Measurements from ENCODE around the gene PCOLCE2.
"Not testable (repeated sequence)": the region's sequence is repeated elsewhere in the genome, so short reads cannot be mapped to it uniquely, and the experiment has no call there.

PCOLCE2 gene

GRCh38 chr3:142875583-142876207 lies 13.2 kb downstream of the PCOLCE2 start:
- ChIA-PET POLR2A (no interaction called here), CTCF (interaction anchor here (1.3 kb wide), 1 partner anchor 12 kb away, joined by 6 read pairs; no protein-coding TSS in a partner anchor)
- TF ChIP-seq TARDBP (IDR thresholded peaks at IDR 0.05) = no peak
- TF ChIP-seq ZNF384 (IDR thresholded peaks at IDR 0.05) = no peak
- TF ChIP-seq ELF4 (IDR thresholded peaks at IDR 0.05) = no peak
- TF ChIP-seq ARNT (IDR thresholded peaks at IDR 0.05) = no peak
- TF ChIP-seq BHLHE40 (IDR thresholded peaks at IDR 0.05; ENCODE audit: borderline replicate concordance) = no peak
- TF ChIP-seq FOXA1 (IDR thresholded peaks at IDR 0.05) = no peak
- TF ChIP-seq FOXK2 (IDR thresholded peaks at IDR 0.05) = no peak
- TF ChIP-seq FOXM1 (IDR thresholded peaks at IDR 0.05; ENCODE audit: borderline replicate concordance) = no peak
- TF ChIP-seq SUZ12 (IDR thresholded peaks at IDR 0.05) = no peak
- no peak for TF ChIP-seq LEF1 (IDR thresholded peaks at IDR 0.05; ENCODE audit: borderline replicate concordance)
- no peak for TF ChIP-seq PKNOX1 (IDR thresholded peaks at IDR 0.05)
- no peak for TF ChIP-seq HDGF (IDR thresholded peaks at IDR 0.05; ENCODE audit: borderline replicate concordance)
- no peak for TF ChIP-seq NFRKB (IDR thresholded peaks at IDR 0.05)
- TF ChIP-seq L3MBTL2 (conservative IDR thresholded peaks at IDR 0.05) = no peak
- TF ChIP-seq SP1 (IDR thresholded peaks at IDR 0.05) = no peak
- TF ChIP-seq CTBP1 (IDR thresholded peaks at IDR 0.05; ENCODE audit: borderline replicate concordance) = no peak
- no peak for DNase-seq (ENCODE audit: extremely low spot score)

- DNase-seq (ENCODE audit: extremely low spot score) = no peak
- TF ChIP-seq SP1 (IDR thresholded peaks at IDR 0.05) = no peak
- no peak for TF ChIP-seq ELF4 (IDR thresholded peaks at IDR 0.05)
- no peak for TF ChIP-seq NFRKB (IDR thresholded peaks at IDR 0.05)
- TF ChIP-seq BHLHE40 (IDR thresholded peaks at IDR 0.05; ENCODE audit: borderline replicate concordance) = no peak
- no peak for TF ChIP-seq ZNF384 (IDR thresholded peaks at IDR 0.05)
- TF ChIP-seq HDGF (IDR thresholded peaks at IDR 0.05; ENCODE audit: borderline replicate concordance) = no peak
- no peak for TF ChIP-seq ARNT (IDR thresholded peaks at IDR 0.05)
- no peak for TF ChIP-seq FOXA1 (IDR thresholded peaks at IDR 0.05)
- no peak for TF ChIP-seq SUZ12 (IDR thresholded peaks at IDR 0.05)
- no peak for TF ChIP-seq FOXK2 (IDR thresholded peaks at IDR 0.05)
- TF ChIP-seq LEF1 (IDR thresholded peaks at IDR 0.05; ENCODE audit: borderline replicate concordance) = no peak
- no peak for TF ChIP-seq L3MBTL2 (conservative IDR thresholded peaks at IDR 0.05)
- TF ChIP-seq FOXM1 (IDR thresholded peaks at IDR 0.05; ENCODE audit: borderline replicate concordance) = no peak
- no peak for TF ChIP-seq PKNOX1 (IDR thresholded peaks at IDR 0.05)
- no peak for TF ChIP-seq CTBP1 (IDR thresholded peaks at IDR 0.05; ENCODE audit: borderline replicate concordance)
- TF ChIP-seq TARDBP (IDR thresholded peaks at IDR 0.05) = no peak
- POLR2A ChIA-PET = no interaction called here
- CTCF ChIA-PET = no interaction called here
Observed at GRCh38 chr3:142875099-142875498, 13.8 kb downstream of the PCOLCE2 start.

- CTCF ChIA-PET; DNase-seq (ENCODE audit: extremely low spot score); POLR2A ChIA-PET: not testable (repeated sequence)
Observed at GRCh38 chr3:142868382-142868781, 20.5 kb downstream of the PCOLCE2 start.

GRCh38 chr3:142866841-142867631 lies 21.8 kb downstream of the PCOLCE2 start:
- CTCF ChIA-PET = no interaction called here
- DNase-seq (ENCODE audit: extremely low spot score) = no peak
- POLR2A ChIA-PET = interaction anchor here (1.5 kb wide), 1 partner anchor 134 kb away, joined by 3 read pairs; the partner anchor contains the start of gene U2SURP

GRCh38 chr3:142863930-142864920 lies 24.7 kb downstream of the PCOLCE2 start:
- ChIA-PET CTCF (interaction anchor here (0.7 kb wide), 1 partner anchor 37 kb away, joined by 3 read pairs; no protein-coding TSS in a partner anchor), POLR2A (interaction anchor here (1.5 kb wide), 1 partner anchor 140 kb away, joined by 3 read pairs; the partner anchor contains the start of gene TRPC1)
- TF ChIP-seq LEF1 (IDR thresholded peaks at IDR 0.05; ENCODE audit: borderline replicate concordance) = no peak
- TF ChIP-seq FOXM1 (IDR thresholded peaks at IDR 0.05; ENCODE audit: borderline replicate concordance) = no peak
- no peak for TF ChIP-seq PKNOX1 (IDR thresholded peaks at IDR 0.05)
- no peak for TF ChIP-seq FOXK2 (IDR thresholded peaks at IDR 0.05)
- TF ChIP-seq ELF4 (IDR thresholded peaks at IDR 0.05) = no peak
- TF ChIP-seq TARDBP (IDR thresholded peaks at IDR 0.05) = no peak
- TF ChIP-seq SP1 (IDR thresholded peaks at IDR 0.05) = no peak
- TF ChIP-seq L3MBTL2 (conservative IDR thresholded peaks at IDR 0.05) = no peak
- TF ChIP-seq SUZ12 (IDR thresholded peaks at IDR 0.05) = no peak
- TF ChIP-seq CTBP1 (IDR thresholded peaks at IDR 0.05; ENCODE audit: borderline replicate concordance) = no peak
- TF ChIP-seq BHLHE40 (IDR thresholded peaks at IDR 0.05; ENCODE audit: borderline replicate concordance) = no peak
- TF ChIP-seq FOXA1 (IDR thresholded peaks at IDR 0.05) = no peak
- TF ChIP-seq ZNF384 (IDR thresholded peaks at IDR 0.05) = no peak
- TF ChIP-seq NFRKB (IDR thresholded peaks at IDR 0.05) = no peak
- TF ChIP-seq HDGF (IDR thresholded peaks at IDR 0.05; ENCODE audit: borderline replicate concordance) = no peak
- no peak for TF ChIP-seq ARNT (IDR thresholded peaks at IDR 0.05)
- DNase-seq (ENCODE audit: extremely low spot score) = no peak

More at GRCh38 chr3:142866841-142867631, 21.8 kb downstream of the PCOLCE2 start:
- peak; percentile 81 for TF ChIP-seq PKNOX1 (IDR thresholded peaks at IDR 0.05)
- TF ChIP-seq ELF4 (IDR thresholded peaks at IDR 0.05) = no peak

Measured in HEK293T (cell line).